ENCODE measurements around the gene ANO10.
"Not testable (repeated sequence)": the region's sequence is repeated elsewhere in the genome, so short reads cannot be mapped to it uniquely, and the experiment has no call there.

Gene ANO10, protein sequence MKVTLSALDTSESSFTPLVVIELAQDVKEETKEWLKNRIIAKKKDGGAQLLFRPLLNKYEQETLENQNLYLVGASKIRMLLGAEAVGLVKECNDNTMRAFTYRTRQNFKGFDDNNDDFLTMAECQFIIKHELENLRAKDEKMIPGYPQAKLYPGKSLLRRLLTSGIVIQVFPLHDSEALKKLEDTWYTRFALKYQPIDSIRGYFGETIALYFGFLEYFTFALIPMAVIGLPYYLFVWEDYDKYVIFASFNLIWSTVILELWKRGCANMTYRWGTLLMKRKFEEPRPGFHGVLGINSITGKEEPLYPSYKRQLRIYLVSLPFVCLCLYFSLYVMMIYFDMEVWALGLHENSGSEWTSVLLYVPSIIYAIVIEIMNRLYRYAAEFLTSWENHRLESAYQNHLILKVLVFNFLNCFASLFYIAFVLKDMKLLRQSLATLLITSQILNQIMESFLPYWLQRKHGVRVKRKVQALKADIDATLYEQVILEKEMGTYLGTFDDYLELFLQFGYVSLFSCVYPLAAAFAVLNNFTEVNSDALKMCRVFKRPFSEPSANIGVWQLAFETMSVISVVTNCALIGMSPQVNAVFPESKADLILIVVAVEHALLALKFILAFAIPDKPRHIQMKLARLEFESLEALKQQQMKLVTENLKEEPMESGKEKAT

GRCh38 chr3:43621656-43622432 is at the start of gene ANO10:
TSS of gene ANO10 (minus strand) at chr3:43622011. CDS start at chr3:43605852, 16,159 bp downstream.
- peak; percentile 88 for DNase-seq

- no peak for DNase-seq
Observed at GRCh38 chr3:43670635-43671522, 49.1 kb upstream of the ANO10 start.

GRCh38 chr3:43665011-43665410 is 43.2 kb upstream of the ANO10 start:
- DNase-seq = not testable (repeated sequence)

DNA sequence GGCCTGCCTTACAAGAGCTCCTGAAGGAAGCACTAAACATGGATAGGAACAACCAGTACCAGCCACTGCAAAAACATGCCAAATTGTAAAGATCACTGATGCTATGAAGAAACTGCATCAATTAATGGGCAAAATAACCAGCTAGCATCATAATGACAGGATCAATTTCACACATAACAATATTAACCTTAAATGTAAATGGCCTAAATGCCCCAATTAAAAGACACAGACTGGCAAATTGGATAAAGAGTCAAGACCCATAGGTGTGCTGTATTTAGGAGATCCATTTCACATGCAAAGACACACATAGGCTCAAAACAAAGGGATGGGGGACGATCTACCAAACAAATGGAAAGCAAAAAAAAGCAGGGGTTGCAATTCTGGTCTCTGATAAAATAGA is 39.6 kb upstream of the ANO10 start:
- DNase-seq = not testable (repeated sequence)

GRCh38 chr3:43659250-43659880 is 37.6 kb upstream of the ANO10 start:
- no peak for DNase-seq

GRCh38 chr3:43656390-43656789 is 34.6 kb upstream of the ANO10 start:
- not testable (repeated sequence) for DNase-seq

DNA sequence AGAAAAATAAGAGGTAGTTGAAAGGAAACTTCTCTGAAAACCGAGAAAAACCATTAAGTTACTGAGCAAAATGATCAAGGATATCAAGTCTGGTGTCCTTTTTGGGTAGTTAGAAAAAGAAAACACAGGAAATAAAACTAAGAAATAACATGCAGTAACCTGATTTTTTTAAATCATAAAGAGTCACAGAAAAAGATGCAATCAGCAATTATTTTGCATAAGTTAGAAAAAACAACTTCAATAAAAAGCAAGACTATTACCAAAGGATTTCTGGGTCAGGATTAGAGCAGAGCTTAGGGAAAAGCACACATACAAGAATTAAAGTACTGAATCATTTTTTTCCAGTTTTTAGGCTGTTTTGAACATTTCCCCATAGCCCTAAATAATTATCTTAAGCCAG is 28.5 kb upstream of the ANO10 start:
- no peak for DNase-seq

DNA sequence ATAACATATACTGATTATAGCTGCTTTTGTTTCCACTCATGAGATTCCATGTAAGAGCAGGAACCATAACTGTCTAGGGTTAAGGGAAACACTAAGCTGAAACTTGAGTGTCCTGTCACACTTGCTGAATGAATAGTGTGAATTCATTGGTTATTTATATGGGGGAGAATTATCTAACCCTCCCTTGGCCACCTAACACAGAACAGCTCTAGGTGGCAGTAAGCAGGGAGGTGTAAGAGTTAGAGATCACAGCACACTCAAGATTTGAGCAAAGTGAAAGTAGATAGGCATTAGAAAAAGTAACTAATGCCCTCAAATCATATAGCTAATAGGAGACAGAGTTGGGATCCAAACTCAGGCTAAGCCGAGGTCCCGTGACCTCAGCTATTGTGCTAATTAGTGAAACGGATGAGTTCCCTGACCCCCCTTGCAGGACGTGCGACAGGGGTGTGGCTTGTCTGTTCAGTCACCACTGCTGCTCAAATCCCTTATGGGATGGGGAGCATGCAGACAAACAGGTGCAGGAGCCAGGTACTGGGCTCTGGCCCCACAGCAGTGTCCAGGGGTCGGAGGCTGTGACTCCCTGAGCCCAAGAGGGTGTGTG is 27.7 kb upstream of the ANO10 start:
- DNase-seq = no peak

DNA sequence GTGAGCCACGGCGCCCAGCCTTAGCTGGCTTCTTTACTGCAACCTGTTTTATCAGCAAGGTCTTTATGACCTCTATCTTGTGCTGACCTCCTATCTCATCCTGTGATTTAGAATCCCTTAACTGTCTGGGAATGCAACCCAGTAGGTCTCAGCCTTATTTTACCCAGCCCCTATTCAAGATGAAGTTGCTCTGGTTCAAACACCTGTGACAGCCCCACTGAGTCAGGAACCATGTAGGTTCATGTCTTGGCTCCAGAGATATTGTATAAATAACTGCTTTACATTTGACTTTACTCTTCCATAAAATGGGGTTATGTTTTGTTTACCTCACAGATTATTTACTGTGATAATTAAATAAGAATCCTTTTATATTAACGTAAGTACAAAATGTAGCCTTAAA is 27.1 kb upstream of the ANO10 start:
- DNase-seq = no peak

GRCh38 chr3:43647331-43648166 is 25.7 kb upstream of the ANO10 start:
- no peak for DNase-seq

DNA sequence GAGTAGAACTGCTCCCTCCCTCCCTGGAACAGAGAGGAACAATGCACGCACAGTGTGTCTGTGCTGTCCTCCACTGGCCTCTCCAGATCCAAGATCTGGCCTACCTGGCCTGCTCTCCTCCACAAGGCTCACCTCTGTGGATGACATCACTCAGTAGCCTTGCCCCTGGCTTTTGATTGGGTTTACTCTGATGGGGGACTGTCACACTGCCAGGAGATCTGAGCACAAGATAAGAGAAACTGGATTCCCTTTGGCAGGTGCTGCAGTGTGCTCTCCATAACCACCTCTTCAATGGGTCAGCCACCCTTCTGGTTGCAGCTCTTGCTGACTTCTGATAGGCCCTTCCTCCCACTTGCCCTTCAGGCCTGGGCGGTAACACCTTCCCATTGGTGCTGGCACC is 22.6 kb upstream of the ANO10 start:
- no peak for DNase-seq

DNA sequence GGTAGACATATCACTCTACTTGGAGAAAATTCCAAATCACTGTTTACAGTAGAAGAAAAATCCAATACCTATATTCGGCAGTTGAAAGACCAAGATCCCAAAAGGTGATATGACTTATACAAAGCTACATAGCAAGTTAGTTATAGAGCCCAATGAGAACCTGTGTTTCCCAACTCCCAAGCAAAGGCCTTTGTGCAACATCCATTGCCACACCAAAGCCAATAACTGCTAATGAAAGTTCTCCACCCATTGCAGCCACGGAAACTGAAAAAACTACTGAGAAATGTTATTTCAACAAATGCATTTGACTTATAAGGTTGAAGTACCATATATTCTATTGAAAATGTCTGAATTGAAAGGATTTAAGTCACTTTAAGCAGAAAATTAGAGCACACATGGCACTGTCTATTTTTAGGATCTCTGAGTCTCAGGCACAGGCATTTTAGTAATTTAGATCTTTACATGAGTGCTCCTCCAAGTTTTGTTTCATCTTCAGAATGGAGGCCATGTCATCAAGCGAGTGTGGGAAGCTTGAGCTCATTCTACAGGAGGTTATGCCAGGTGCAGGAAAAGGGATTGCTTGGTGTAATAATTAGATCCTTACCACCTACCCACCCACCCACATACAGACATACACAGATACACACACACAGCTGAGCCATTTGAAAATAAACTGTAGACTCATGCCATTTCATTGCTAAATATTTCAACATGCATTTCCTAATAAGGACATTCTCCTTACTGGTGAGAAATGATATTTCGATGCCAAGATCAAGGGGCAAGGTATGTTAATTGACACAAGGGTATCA is 19.7 kb upstream of the ANO10 start:
- no peak for DNase-seq

GRCh38 chr3:43640681-43641080 is 18.9 kb upstream of the ANO10 start:
- DNase-seq = no peak

DNA sequence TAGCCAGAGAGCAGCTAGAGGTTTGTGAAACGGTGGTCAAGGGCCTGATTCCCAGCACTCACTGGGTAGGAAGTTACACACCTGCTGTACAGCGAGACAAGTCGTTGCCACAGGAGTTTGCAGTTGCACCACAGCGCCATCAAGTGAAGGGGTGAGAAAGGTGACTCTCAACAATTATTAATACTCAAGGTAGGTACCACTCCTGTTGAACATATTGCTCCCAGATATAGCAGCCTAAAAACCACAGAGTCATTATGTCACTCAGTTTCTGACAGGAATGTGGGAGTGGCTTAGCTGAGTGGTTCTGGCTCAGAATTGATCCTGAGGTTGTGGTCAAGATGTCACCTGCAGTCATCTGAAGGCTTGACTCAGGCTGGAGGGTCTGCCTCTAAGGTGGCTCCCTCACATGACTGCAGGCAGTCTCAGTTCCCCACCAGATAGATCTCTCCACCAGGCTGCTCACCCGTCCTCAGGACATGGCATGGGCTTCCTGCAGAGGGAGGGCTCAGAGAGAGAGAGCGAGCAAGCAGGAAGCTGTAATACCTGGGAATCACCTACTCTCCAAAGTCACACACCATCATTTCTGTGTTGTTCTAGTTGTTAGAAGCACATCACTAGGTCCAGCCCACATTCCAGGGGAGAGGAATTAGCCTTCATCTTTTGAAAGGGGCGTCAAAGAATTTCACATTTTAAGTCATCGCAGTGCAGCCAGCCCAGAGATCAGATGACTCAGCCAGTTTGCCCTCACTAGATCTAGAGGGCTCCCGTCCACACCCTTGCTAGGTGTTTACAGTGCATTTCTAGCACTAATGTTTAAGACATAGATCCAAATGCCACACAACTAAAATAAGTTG is 17.0 kb upstream of the ANO10 start:
- DNase-seq = peak; percentile 5

DNA sequence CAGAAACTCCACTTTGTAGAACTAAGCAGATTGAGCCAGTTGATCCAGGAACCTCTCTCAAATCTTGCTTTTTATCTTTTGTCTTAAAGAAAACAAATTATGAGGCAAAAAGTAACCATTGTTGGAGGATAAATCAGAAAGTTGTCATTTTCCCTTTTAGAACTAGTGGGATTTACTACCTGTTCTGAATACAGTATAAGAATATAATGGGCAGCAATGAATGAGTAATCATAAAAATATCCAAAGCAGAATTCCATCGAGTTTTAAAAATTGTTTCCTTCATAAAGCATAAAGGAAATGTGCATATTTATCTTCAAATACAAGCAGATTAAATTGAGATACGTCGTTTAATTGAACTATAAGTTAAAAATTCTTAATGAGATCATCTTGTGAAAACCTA is 15.9 kb upstream of the ANO10 start:
- DNase-seq = no peak

DNA sequence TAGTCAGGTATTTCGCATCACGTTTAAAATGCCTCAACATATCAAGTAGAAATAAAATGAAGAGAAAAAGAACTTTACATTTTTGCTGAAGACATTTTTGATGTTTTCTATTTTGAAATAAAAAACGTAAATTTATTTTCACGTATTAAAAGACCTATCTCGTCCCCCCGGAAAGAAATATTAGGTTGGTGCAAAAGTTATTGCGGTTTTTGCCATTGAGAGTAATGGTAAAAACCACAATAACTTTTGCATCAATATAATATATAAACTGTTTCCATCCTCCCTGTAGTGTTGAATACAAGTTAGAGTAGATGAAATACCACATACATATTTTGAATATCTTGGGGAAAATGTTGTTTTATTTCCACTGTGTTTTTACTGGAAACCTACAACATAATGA is 11.2 kb upstream of the ANO10 start:
- no peak for DNase-seq

- DNase-seq = no peak
Observed at GRCh38 chr3:43632269-43632733, 10.5 kb upstream of the ANO10 start.

DNA sequence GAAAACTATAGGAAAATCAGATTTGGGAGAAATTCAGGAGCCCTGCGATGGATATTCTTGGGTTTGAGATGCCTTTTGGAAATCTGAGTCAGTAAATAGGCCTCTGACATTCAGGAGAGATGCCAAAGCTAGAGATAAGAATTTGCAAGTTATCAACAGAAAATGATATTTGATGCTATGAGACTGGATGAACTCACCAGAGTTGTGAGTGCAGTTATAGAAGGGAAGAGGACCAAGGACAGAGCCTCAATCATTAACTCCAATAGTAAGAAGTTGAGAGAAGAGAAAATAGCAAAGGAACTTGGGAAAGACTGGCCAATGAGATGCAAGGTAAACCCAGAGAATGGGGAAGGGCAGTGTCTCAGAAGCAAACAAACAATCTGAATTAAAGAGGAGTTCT is 7.9 kb upstream of the ANO10 start:
- DNase-seq = no peak

GRCh38 chr3:43629257-43629656 is 7.4 kb upstream of the ANO10 start:
- DNase-seq = no peak

All from NCI-H748 treated with DMSO at 0.1 percent for 48 hours (cell line).